ENCODE measurements around the gene GTF3C4. TPM values are rescaled to one million over a fixed set of nuclear protein-coding genes. Genes with fewer than 3 reads are reported as not detected.

The GTF3C4 gene
- total RNA-seq, 1 experiment from 2014 or later: 42.5 TPM

DNA sequence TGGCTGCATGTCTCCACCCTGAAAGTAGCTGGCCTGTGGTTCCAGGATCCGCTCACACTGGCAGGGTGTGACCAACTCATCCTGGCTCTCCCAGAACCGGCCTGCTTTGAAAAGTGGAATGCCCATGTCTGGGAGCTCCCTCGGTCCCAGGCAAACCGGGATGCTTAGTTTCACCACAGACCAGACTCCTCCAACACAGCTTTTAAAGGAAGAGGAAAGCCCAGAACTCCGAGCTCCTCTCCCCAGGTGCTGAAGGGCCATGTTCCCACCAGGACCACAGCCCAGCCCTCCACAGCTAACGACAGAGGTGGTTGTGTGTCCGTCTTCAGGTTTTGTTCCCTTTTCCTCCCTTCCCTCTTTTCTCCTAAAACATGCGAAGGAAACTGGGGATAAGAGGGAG, 38.0 kb downstream of the GTF3C4 start:
- Mint-ChIP-seq H3K27ac (no peak overlapping the region), H3K4me1 (no peaks in the 10 kb centered on the region), H3K36me3 (ENCODE audit: insufficient read depth in 1 of 3, low read depth in 3 of 3) (peaks cover 0 to 3% (median 2%) of the 10 kb centered on the region in 3 experiments; a peak in 2 of 7 replicates), H3K4me3 (no peak overlapping the region), H3K9me3 (peaks cover 8 to 18% of the 10 kb centered on the region in 2 experiments), H3K27me3 (ENCODE audit: low read depth) (peaks cover 19% of the 10 kb centered on the region)
- Histone ChIP-seq H3K23me2 (ENCODE audit: insufficient read length, low read depth, low read length, poor library complexity, severe bottlenecking) (no peaks in the 10 kb centered on the region), H2AFZ (ENCODE audit: low read length) (no peak overlapping the region), H2BK5ac (ENCODE audit: insufficient read length, low read length) (no peak overlapping the region), H2BK12ac (ENCODE audit: insufficient read length, low read depth, low read length) (no peak overlapping the region), H4K20me1 (ENCODE audit: control insufficient read depth, insufficient read depth, insufficient read length) (no peaks in the 10 kb centered on the region), H3K4me2 (ENCODE audit: insufficient read depth, insufficient read length, low read length) (no peak overlapping the region), H3K18ac (ENCODE audit: insufficient read length, low read depth, low read length) (no peak overlapping the region), H3T11ph (ENCODE audit: low read length) (no peak overlapping the region), H3K56ac (ENCODE audit: insufficient read length, low read depth, low read length) (no peak overlapping the region), H3K79me1 (ENCODE audit: insufficient read depth, low read depth, low read length, poor library complexity, severe bottlenecking) (no peaks in the 10 kb centered on the region), H3K27me3 (ENCODE audit: insufficient read depth, low read length) (no peaks in the 10 kb centered on the region), H2BK15ac (ENCODE audit: low read depth, low read length) (no peak overlapping the region), H2AK5ac (ENCODE audit: insufficient read length, low read length) (no peak overlapping the region), H4K5ac (ENCODE audit: insufficient read length, low read depth, low read length) (no peak overlapping the region), H3K9me3 (ENCODE audit: control insufficient read depth, low read depth, low read length) (no peaks in the 10 kb centered on the region), H3K4me1 (ENCODE audit: insufficient read depth, low read length) (no peaks in the 10 kb centered on the region), H2BK120ac (ENCODE audit: low read depth, low read length, poor library complexity, severe bottlenecking) (no peak overlapping the region), H2BK20ac (ENCODE audit: low read depth, low read length, poor library complexity, severe bottlenecking) (no peak overlapping the region), H3K23ac (ENCODE audit: insufficient read length, low read depth, low read length) (no peak overlapping the region), H3K27ac (ENCODE audit: insufficient read length, low read depth, low read length) (no peak overlapping the region), H3K14ac (ENCODE audit: insufficient read depth, low read length) (no peak overlapping the region), H4K91ac (ENCODE audit: insufficient read length, low read depth, low read length) (no peak overlapping the region), H4K8ac (replicated peaks; ENCODE audit: insufficient read length, low read depth, low read length) (no peak overlapping the region), H3K4ac (ENCODE audit: low read depth, low read length) (no peak overlapping the region), H3K9ac (ENCODE audit: extremely low read depth, insufficient read length, low read length) (no peak overlapping the region), H3K79me2 (ENCODE audit: insufficient read depth, low read length) (no peaks in the 10 kb centered on the region)
- no peak for DNase-seq
- WGBS (ENCODE audit: extremely low coverage, insufficient read length, low lambda C conversion rate): no CpG with 5 or more reads among the region's 8 CpGs
- TF ChIP-seq, protein P1, sequence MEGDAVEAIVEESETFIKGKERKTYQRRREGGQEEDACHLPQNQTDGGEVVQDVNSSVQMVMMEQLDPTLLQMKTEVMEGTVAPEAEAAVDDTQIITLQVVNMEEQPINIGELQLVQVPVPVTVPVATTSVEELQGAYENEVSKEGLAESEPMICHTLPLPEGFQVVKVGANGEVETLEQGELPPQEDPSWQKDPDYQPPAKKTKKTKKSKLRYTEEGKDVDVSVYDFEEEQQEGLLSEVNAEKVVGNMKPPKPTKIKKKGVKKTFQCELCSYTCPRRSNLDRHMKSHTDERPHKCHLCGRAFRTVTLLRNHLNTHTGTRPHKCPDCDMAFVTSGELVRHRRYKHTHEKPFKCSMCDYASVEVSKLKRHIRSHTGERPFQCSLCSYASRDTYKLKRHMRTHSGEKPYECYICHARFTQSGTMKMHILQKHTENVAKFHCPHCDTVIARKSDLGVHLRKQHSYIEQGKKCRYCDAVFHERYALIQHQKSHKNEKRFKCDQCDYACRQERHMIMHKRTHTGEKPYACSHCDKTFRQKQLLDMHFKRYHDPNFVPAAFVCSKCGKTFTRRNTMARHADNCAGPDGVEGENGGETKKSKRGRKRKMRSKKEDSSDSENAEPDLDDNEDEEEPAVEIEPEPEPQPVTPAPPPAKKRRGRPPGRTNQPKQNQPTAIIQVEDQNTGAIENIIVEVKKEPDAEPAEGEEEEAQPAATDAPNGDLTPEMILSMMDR (conservative IDR thresholded peaks at IDR 0.05): no peak

Data from H9 (cell line).